Loucy (cell line): Measurements from ENCODE around the gene POLR2L.

Experiments
- H2AFZ ChIP-seq: fragments of 200-600 bp; sonication (generic); 2 replicates; pipeline ENCODE4 v1.6.0; 2016; ENCODE audit warnings: antibody characterized with exemption, mild to moderate bottlenecking, low read length, moderate library complexity
- H3F3A ChIP-seq: fragments of 200-600 bp; 2 replicates; pipeline ENCODE4 v1.6.0; 2016; ENCODE audit warnings: antibody characterized with exemption, low read depth, mild to moderate bottlenecking
- H3K27me3 ChIP-seq: fragments of 200-600 bp; sonication (generic); 2 replicates; pipeline ENCODE4 v1.6.1; 2014; ENCODE audit warnings: low read length, mild to moderate bottlenecking; ENCODE audit not compliant: insufficient read depth, poor library complexity, severe bottlenecking
- H3K36me3 ChIP-seq: fragments of 200-600 bp; sonication (generic); 2 replicates; pipeline ENCODE4 v1.6.1; 2016; ENCODE audit warnings: low read length; ENCODE audit not compliant: insufficient read depth
- H3K4me1 ChIP-seq: fragments of 200-600 bp; sonication (generic); 2 replicates; pipeline ENCODE4 v1.5.1; 2014; ENCODE audit warnings: low read length, mild to moderate bottlenecking; ENCODE audit not compliant: insufficient read depth, poor library complexity, severe bottlenecking
- H3K4me2 ChIP-seq: fragments of 200-600 bp; sonication (generic); 2 replicates; pipeline ENCODE4 v1.6.0; 2014; ENCODE audit warnings: antibody characterized with exemption, low read length, low read depth, mild to moderate bottlenecking; ENCODE audit not compliant: poor library complexity, severe bottlenecking
- H3K4me3 ChIP-seq: fragments of 200-600 bp; sonication (generic); 2 replicates; pipeline ENCODE4 v1.5.1; 2014; ENCODE audit warnings: low read length, mild to moderate bottlenecking, mixed read lengths; ENCODE audit not compliant: poor library complexity, severe bottlenecking
- H3K79me2 ChIP-seq: fragments of 200-600 bp; sonication (generic); 2 replicates; pipeline ENCODE4 v1.6.1; 2014; ENCODE audit warnings: low read length; ENCODE audit not compliant: insufficient read depth
- H3K9ac ChIP-seq: fragments of 200-600 bp; sonication (generic); 2 replicates; pipeline ENCODE4 v1.6.0; 2014; ENCODE audit warnings: mild to moderate bottlenecking, low read depth, low read length, moderate library complexity; ENCODE audit not compliant: poor library complexity, severe bottlenecking
- H3K9me2 ChIP-seq: fragments of 200-600 bp; sonication (generic); replicated peaks from 2 replicates; pipeline ENCODE4 v1.6.1; 2016; ENCODE audit warnings: low read depth, low read length, mixed read lengths
- H3K9me3 ChIP-seq: fragments of 200-600 bp; sonication (generic); 2 replicates; pipeline ENCODE4 v1.6.1; 2014; ENCODE audit warnings: mild to moderate bottlenecking, antibody characterized with exemption, low read length, low read depth; ENCODE audit not compliant: insufficient read depth
- H4K20me1 ChIP-seq: fragments of 200-600 bp; sonication (generic); 2 replicates; pipeline ENCODE4 v1.6.0; 2014; ENCODE audit warnings: antibody characterized with exemption, low read length, mild to moderate bottlenecking; ENCODE audit not compliant: insufficient read depth, poor library complexity, severe bottlenecking
- CTCF ChIP-seq: fragments of 200-600 bp; sonication (generic); conservative IDR thresholded peaks from 2 replicates; pipeline ENCODE4 v1.5.1; 2014; ENCODE audit warnings: mild to moderate bottlenecking, antibody characterized with exemption, low read length
- EZH2phosphoT487 ChIP-seq: fragments of 200-600 bp; IDR thresholded peaks from 2 replicates; pipeline ENCODE4 v1.6.1; 2018; ENCODE audit warnings: antibody characterized with exemption, mild to moderate bottlenecking, moderate library complexity, borderline replicate concordance

Gene POLR2L

DNA sequence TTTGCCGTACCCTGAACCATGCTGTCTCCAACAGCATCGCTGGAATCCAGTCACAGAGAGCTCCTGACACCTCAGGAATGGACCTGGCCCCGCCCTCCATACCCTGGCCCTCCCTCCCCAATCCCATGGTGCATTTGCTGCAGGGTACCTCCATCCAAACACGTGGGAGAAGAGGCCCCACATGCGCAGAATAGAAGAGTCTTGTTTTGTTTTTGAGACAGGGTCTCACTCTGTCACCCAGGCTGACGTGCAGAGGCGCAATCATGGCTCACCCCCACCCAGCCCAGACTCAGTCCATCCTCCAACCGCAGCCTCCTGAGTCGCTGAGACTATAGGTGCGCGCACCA, 25.9 kb downstream of the POLR2L start:
- no peak overlapping the region for H3K4me3 ChIP-seq
- H3K79me2 ChIP-seq = peaks cover 35% of the 10 kb centered on the region
- no peak overlapping the region for H3K9ac ChIP-seq
- no peaks in the 10 kb centered on the region for H3K9me2 ChIP-seq
- H4K20me1 ChIP-seq = peaks cover 34% of the 10 kb centered on the region
- H3K4me2 ChIP-seq = no peak overlapping the region
- H3K4me1 ChIP-seq = peaks cover 21% of the 10 kb centered on the region
- no peaks in the 10 kb centered on the region for H3K9me3 ChIP-seq
- H2AFZ ChIP-seq = no peak overlapping the region
- H3K27me3 ChIP-seq = no peaks in the 10 kb centered on the region
- TF ChIP-seq EZH2phosphoT487 = no peak
- TF ChIP-seq CTCF = no peak
- no peaks in the 10 kb centered on the region for H3F3A ChIP-seq
- peaks cover 20% of the 10 kb centered on the region; the same call in 1 of the 2 replicates for H3K36me3 ChIP-seq

GRCh38 chr11:815675-816432, 26.5 kb downstream of the POLR2L start:
- Histone ChIP-seq H3K9me2 (no peaks in the 10 kb centered on the region), H3K4me3 (no peak overlapping the region), H3K9me3 (no peaks in the 10 kb centered on the region), H3K36me3 (peaks cover 20% of the 10 kb centered on the region; the same call in 1 of the 2 replicates), H3K4me2 (no peak overlapping the region), H3K4me1 (peaks cover 22% of the 10 kb centered on the region), H3F3A (no peaks in the 10 kb centered on the region), H4K20me1 (peaks cover 34% of the 10 kb centered on the region), H3K27me3 (no peaks in the 10 kb centered on the region), H3K79me2 (peaks cover 35% of the 10 kb centered on the region), H2AFZ (no peak overlapping the region), H3K9ac (no peak overlapping the region)
- TF ChIP-seq EZH2phosphoT487 (no peak), CTCF (no peak)

GRCh38 chr11:813456-814096, 28.8 kb downstream of the POLR2L start:
- Histone ChIP-seq H3K79me2 (peaks cover 45% of the 10 kb centered on the region), H4K20me1 (peaks cover 30% of the 10 kb centered on the region), H3K9ac (no peak overlapping the region)

More at GRCh38 chr11:813456-814096, 28.8 kb downstream of the POLR2L start:
- no peak for TF ChIP-seq CTCF
- H3F3A ChIP-seq = no peaks in the 10 kb centered on the region
- no peak overlapping the region for H3K4me2 ChIP-seq
- H3K9me2 ChIP-seq = no peaks in the 10 kb centered on the region
- H2AFZ ChIP-seq = no peak overlapping the region
- peaks cover 5% of the 10 kb centered on the region for H3K27me3 ChIP-seq
- no peaks in the 10 kb centered on the region for H3K9me3 ChIP-seq
- no peak overlapping the region for H3K4me3 ChIP-seq
- peaks cover 20% of the 10 kb centered on the region; the same call in 1 of the 2 replicates for H3K36me3 ChIP-seq
- peaks cover 20% of the 10 kb centered on the region for H3K4me1 ChIP-seq
